HepG2 (cell line): ENCODE measurements around the gene CLCNKA. TPM values are rescaled to one million over a fixed set of nuclear protein-coding genes. Genes with fewer than 3 reads are reported as not detected.

Experiments used
- ATAC-seq: fragments of 200-7000 bp; cut with Tn5 transposase; 3 replicates; pipeline ENCODE4 v1.9.1; 2020; ENCODE audit warnings: mild to moderate bottlenecking, moderate library complexity
- BruUV-seq: library from RNA; stranded (reverse); fragments of 400-500 nt; replicated peaks from 2 replicates; lab custom pipeline; 2021; lab: Mats Ljungman, UMichigan
- CTCF ChIA-PET: fragments of 300-600 bp; formaldehyde crosslinking; extraction: SDS; loops from one replicate; lab custom pipeline; 2021; ENCODE audit warnings: low total read pairs, inconsistent platforms, low intra/inter-chr PET ratio; lab: Yijun Ruan, JAX
- POLR2A ChIA-PET: fragments of 350-600 bp; sonication (Branson Sonifier 250); formaldehyde crosslinking; loops from one replicate; lab custom pipeline; 2020; ENCODE audit warnings: antibody characterized with exemption, inconsistent platforms; lab: Yijun Ruan, JAX
- DNase-seq: peaks from one replicate; pipeline ENCODE4 v3.0.0-alpha.2; 2015; ENCODE audit warnings: low spot score
- FAIRE-seq: peaks from 3 replicates; lab custom pipeline; 2011; peaks lifted over from hg19 to GRCh38; lab: Jason Lieb, UNC
- H2AFZ ChIP-seq: one replicate; pipeline ENCODE4 v1.6.1; 2011; ENCODE audit warnings: low read length, inconsistent platforms
- H3K27ac ChIP-seq: fragments of 300-600 bp; 3 replicates; pipeline ENCODE4 v1.8.0; 2011; ENCODE audit warnings: mixed run types, mild to moderate bottlenecking, mixed read lengths, low read length, inconsistent platforms; ENCODE audit not compliant: insufficient read depth; ENCODE audit errors: extremely low read length
- H3K27me3 ChIP-seq, 2 experiments: fragments of 200-600 bp in 1 of 2; 2 replicates in 1 of 2; 3 replicates in 1 of 2; pipeline versions ENCODE4 v1.6.0 to v1.8.0; 2011; ENCODE audit warnings: low read length in 2 of 2, mild to moderate bottlenecking in 2 of 2, moderate library complexity in 2 of 2, inconsistent platforms in 1 of 2; ENCODE audit not compliant: insufficient read depth in 2 of 2, control insufficient read depth in 1 of 2
- H3K36me3 ChIP-seq, 2 experiments: fragments of 200-600 bp in 1 of 2; replicated peaks in 1 of 2; 2 replicates in 1 of 2; 3 replicates in 1 of 2; pipeline versions ENCODE4 v1.5.1 to v1.8.0; 2011; ENCODE audit warnings: low read length in 2 of 2, inconsistent platforms in 1 of 2; ENCODE audit not compliant: insufficient read depth in 2 of 2, control insufficient read depth in 1 of 2
- H3K4me1 ChIP-seq: 2 replicates; pipeline ENCODE4 v1.5.1; 2012; ENCODE audit warnings: low read length, inconsistent platforms; ENCODE audit not compliant: insufficient read depth
- H3K4me2 ChIP-seq: 2 replicates; pipeline ENCODE4 v1.6.0; 2011; ENCODE audit warnings: low read depth, low read length, inconsistent platforms
- H3K4me3 ChIP-seq, 3 experiments: fragments of 200-600 bp in 1 of 3; sonication (generic), shearing (Covaris generic) in 1 of 3; replicated peaks in 1 of 3; 2 replicates each; pipeline ENCODE4 v1.5.1; 2011 to 2016; ENCODE audit warnings: low read length in 3 of 3, inconsistent platforms in 2 of 3, low read depth in 2 of 3, mild to moderate bottlenecking in 2 of 3, control low read depth in 1 of 3, mixed read lengths in 1 of 3; ENCODE audit not compliant: insufficient read depth in 1 of 3
- H3K79me2 ChIP-seq: one replicate; pipeline ENCODE4 v1.6.1; 2011; ENCODE audit warnings: low read length, inconsistent platforms; ENCODE audit not compliant: insufficient read depth
- H3K9ac ChIP-seq: 2 replicates; pipeline ENCODE4 v1.6.0; 2011; ENCODE audit warnings: mild to moderate bottlenecking, low read depth, low read length, inconsistent platforms; ENCODE audit not compliant: insufficient read depth
- H3K9me3 ChIP-seq: 2 replicates; pipeline ENCODE4 v1.5.1; 2012; ENCODE audit warnings: mild to moderate bottlenecking, low read length
- H4K20me1 ChIP-seq: 2 replicates; pipeline ENCODE4 v1.6.0; 2011; ENCODE audit warnings: inconsistent platforms, mild to moderate bottlenecking, low read length, moderate library complexity; ENCODE audit not compliant: insufficient read depth
- CBX1 ChIP-seq: IDR thresholded peaks from one replicate; pipeline ENCODE4 v1.6.1; 2016; ENCODE audit warnings: antibody characterized with exemption, low read depth
- DPF2 ChIP-seq: sonication (generic); formaldehyde crosslinking; IDR thresholded peaks from 2 replicates; pipeline ENCODE4 v1.4.0; 2020; ENCODE audit warnings: mild to moderate bottlenecking, low read depth, missing genetic modification reagents, borderline replicate concordance
- PAX8 ChIP-seq: sonication (generic); formaldehyde crosslinking; IDR thresholded peaks from 2 replicates; pipeline ENCODE4 v1.8.0; 2022; ENCODE audit warnings: mild to moderate bottlenecking, missing genetic modification reagents, borderline replicate concordance
- RARG ChIP-seq: sonication (generic); formaldehyde crosslinking; IDR thresholded peaks from 2 replicates; pipeline ENCODE4 v1.4.0; 2020; ENCODE audit warnings: low read depth, mild to moderate bottlenecking, missing genetic modification reagents
- SALL1 ChIP-seq: sonication (generic); formaldehyde crosslinking; IDR thresholded peaks from 2 replicates; pipeline ENCODE4 v1.8.0; 2022; ENCODE audit warnings: mild to moderate bottlenecking, missing genetic modification reagents
- SOX6 ChIP-seq, 2 experiments: fragments of 450-650 bp in 1 of 2; sonication (generic) in 1 of 2; formaldehyde crosslinking in 1 of 2; IDR thresholded peaks; 2 replicates each; pipeline versions ENCODE4 v1.4.0 to v1.6.1; 2017 to 2020; ENCODE audit warnings: antibody characterized with exemption in 1 of 2, mild to moderate bottlenecking in 1 of 2, missing genetic modification reagents in 1 of 2
- SP2 ChIP-seq: sonication (generic); formaldehyde crosslinking; IDR thresholded peaks from 2 replicates; pipeline ENCODE4 v1.5.1; 2020; ENCODE audit warnings: mild to moderate bottlenecking, missing genetic modification reagents
- TOE1 ChIP-seq: sonication (generic); formaldehyde crosslinking; IDR thresholded peaks from 2 replicates; pipeline ENCODE4 v1.4.0; 2020; ENCODE audit warnings: mild to moderate bottlenecking, missing genetic modification reagents
- YY1 ChIP-seq: IDR thresholded peaks from 2 replicates; pipeline ENCODE4 v1.6.1; 2011; ENCODE audit warnings: low read length, low read depth, moderate library complexity, mild to moderate bottlenecking; ENCODE audit not compliant: insufficient read depth, insufficient replicate concordance
- WGBS: methylation state at CpG from one replicate; pipeline ENCODE4 v1.1.6; 2017; ENCODE audit warnings: low lambda C conversion rate; 5-methylcytosine and 5-hydroxymethylcytosine counted together
- in situ Hi-C: cut with HindIII; loops from 2 replicates; pipeline ENCODE4 v1.10.0; 2017; ENCODE audit warnings: low pct_unique_long_range_greater_than_20kb; ENCODE audit not compliant: extremely low pct_ligation_motif_present
- intact Hi-C: fragments of 100-400 bp; cut with micrococcal nuclease; formaldehyde crosslinking; loops from one replicate; pipeline ENCODE4 v1.10.0; 2022; ENCODE audit not compliant: unreplicated experiment
- polyA plus RNA-seq, 8 experiments: library from polyadenylated mRNA; depleted of rRNA in 3 of 8; stranded (reverse) in 7 of 8; unstranded in 1 of 8; fragments of >200 nt; fragmentation: Illumina TruSeq in 4 of 8; extraction: Trizol in 4 of 8; gene quantifications; 2 replicates each; pipeline versions ENCODE4 v1.2.1 to v1.2.3, GENCODE V29; 2011 to 2016; ENCODE audit warnings: low read depth in 4 of 8, missing spikeins in 1 of 8, mixed read lengths in 1 of 8; ENCODE audit not compliant: insufficient read depth in 1 of 8
- total RNA-seq, 5 experiments: library from RNA; depleted of rRNA; stranded (reverse); fragments of >200 nt; fragmentation: Illumina TruSeq; extraction: Trizol; gene quantifications; 2 replicates each; pipeline ENCODE4 v1.2.3, GENCODE V29; 2016; ENCODE audit warnings: low read depth in 1 of 5
- TF ChIP-seq, protein P1 (sequence below): sonication (generic); formaldehyde crosslinking; IDR thresholded peaks from 2 replicates; pipeline ENCODE4 v1.5.0; 2020; ENCODE audit warnings: mild to moderate bottlenecking, missing genetic modification reagents
- TF ChIP-seq, protein P2 (sequence below): sonication (generic); formaldehyde crosslinking; IDR thresholded peaks from 2 replicates; pipeline ENCODE4 v1.9.0; 2021; ENCODE audit warnings: missing genetic modification reagents, borderline replicate concordance
- TF ChIP-seq, protein P3 (sequence below): IDR thresholded peaks from 2 replicates; pipeline ENCODE4 v1.6.1; 2016; ENCODE audit warnings: low read depth
- TF ChIP-seq, protein P4 (sequence below): sonication (generic); formaldehyde crosslinking; IDR thresholded peaks from 2 replicates; pipeline ENCODE4 v1.8.1; 2023; ENCODE audit warnings: mild to moderate bottlenecking, missing genetic modification reagents

CLCNKA gene
- total and polyA plus RNA-seq, 2 of the 13 experiments (the other 11 are each of a cell fraction or from before 2014, with no cell fraction given), result 0.03 TPM; not detected in 1

DNA sequence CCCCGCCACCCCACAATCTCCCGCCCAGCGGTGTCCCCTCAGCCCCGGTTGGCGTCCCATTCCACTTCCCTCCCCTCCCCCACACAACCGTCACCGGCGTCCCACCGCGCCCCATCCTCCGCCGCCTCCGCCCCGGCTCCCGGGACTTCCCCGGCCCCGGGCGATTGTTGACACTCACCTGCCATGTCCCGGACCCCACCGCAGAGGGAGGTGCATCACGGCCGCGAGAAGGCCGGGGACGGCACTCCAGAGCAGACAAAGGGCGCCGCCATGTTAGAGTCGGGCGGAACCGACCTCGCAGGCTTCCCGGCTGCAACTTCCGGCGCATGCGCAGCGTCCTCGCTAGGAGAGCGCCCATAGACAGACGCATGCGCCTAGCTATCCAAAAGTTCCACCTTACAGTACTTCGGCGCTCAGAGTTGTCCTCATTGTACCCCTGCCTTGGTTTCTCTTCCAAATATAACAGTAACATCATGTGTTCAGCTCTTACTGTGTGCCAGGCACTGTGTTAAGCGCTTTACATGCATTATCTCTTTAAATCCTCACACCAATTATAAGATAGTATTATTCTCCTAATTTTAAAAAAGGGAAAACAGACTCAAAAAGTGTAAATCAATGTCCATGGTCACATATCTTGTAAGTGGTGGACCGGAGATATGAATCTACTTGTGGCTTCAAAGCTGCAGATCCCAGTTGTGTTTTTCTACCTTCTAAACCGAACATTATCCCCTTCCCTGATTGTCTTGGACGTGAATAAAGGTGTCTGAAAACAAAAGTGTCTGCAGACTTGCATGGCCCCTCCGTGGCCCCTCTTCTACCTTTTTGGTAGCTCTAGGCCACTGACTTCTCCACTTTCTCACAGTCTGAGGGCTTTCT is 45.8 kb upstream of the CLCNKA start, which contains the start of gene ZBTB17:
Gene ZBTB17, minus strand, starts transcription at position 297 of the 876 bp plus-strand sequence. CDS start 27,606 bp downstream, outside the sequence.
- no peak for FAIRE-seq
- Histone ChIP-seq H4K20me1 (no peaks in the 10 kb centered on the region), H3K9ac (peak within 1 kb of the TSS; percentile 72), H3K4me3 (peak within 1 kb of the TSS; percentile 87 to 97 (median 94)), H3K36me3 (peaks cover 2 to 12% of the 10 kb centered on the region in 2 experiments; a peak in 4 of 5 replicates), H3K27ac (peak within 1 kb of the TSS; percentile 71), H3K4me1 (peaks cover 38% of the 10 kb centered on the region), H3K27me3 (no peaks in the 10 kb centered on the region), H3K4me2 (peak within 1 kb of the TSS; percentile 92), H3K9me3 (no peaks in the 10 kb centered on the region), H2AFZ (peak within 1 kb of the TSS; percentile 79), H3K79me2 (peaks cover 16% of the 10 kb centered on the region)
- peak; percentile 85 for DNase-seq
- POLR2A ChIA-PET, result interaction anchor here (1.0 to 2.1 kb wide), 9 partner anchors 10 to 294 kb away, joined by 3 to 10 read pairs (median 3); partner anchors contain the start of genes SPEN and SRARP
- BruUV-seq, result no TSS peak
- peak; percentile 93 for ATAC-seq
- CTCF ChIA-PET, result no interaction called here
- WGBS, result 2% methylated on average over 21 of the region's 47 CpGs
- intact Hi-C loops (no loop called here), in situ Hi-C loops (no loop called here)
- TF ChIP-seq, protein P1, sequence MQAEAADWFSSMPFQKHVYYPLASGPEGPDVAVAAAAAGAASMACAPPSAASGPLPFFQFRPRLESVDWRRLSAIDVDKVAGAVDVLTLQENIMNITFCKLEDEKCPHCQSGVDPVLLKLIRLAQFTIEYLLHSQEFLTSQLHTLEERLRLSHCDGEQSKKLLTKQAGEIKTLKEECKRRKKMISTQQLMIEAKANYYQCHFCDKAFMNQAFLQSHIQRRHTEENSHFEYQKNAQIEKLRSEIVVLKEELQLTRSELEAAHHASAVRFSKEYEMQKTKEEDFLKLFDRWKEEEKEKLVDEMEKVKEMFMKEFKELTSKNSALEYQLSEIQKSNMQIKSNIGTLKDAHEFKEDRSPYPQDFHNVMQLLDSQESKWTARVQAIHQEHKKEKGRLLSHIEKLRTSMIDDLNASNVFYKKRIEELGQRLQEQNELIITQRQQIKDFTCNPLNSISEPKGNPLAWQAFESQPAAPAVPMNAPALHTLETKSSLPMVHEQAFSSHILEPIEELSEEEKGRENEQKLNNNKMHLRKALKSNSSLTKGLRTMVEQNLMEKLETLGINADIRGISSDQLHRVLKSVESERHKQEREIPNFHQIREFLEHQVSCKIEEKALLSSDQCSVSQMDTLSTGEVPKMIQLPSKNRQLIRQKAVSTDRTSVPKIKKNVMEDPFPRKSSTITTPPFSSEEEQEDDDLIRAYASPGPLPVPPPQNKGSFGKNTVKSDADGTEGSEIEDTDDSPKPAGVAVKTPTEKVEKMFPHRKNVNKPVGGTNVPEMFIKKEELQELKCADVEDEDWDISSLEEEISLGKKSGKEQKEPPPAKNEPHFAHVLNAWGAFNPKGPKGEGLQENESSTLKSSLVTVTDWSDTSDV, result 0 out of 2 replicates have a peak, but pooled peaks have one; percentile 2
- no peak for TF ChIP-seq CBX1
- TF ChIP-seq SOX6 (IDR thresholded peaks at IDR 0.05), result no peak
- peak; percentile 52; the same call in 1 of the 2 replicates for TF ChIP-seq SOX6 (CRISPR knock-in tag; IDR thresholded peaks at IDR 0.05)
- TF ChIP-seq SALL1 (CRISPR knock-in tag), result peak; percentile 81
- TF ChIP-seq RARG (CRISPR knock-in tag), result no peak
- 0 out of 2 replicates have a peak, but pooled peaks have one; percentile 66 for TF ChIP-seq PAX8 (CRISPR knock-in tag)
- no peak for TF ChIP-seq DPF2
- TF ChIP-seq, protein P2, sequence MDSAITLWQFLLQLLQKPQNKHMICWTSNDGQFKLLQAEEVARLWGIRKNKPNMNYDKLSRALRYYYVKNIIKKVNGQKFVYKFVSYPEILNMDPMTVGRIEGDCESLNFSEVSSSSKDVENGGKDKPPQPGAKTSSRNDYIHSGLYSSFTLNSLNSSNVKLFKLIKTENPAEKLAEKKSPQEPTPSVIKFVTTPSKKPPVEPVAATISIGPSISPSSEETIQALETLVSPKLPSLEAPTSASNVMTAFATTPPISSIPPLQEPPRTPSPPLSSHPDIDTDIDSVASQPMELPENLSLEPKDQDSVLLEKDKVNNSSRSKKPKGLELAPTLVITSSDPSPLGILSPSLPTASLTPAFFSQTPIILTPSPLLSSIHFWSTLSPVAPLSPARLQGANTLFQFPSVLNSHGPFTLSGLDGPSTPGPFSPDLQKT (CRISPR knock-in tag), result no peak
- peak; percentile 52; the same call in 1 of the 2 replicates for TF ChIP-seq SP2 (CRISPR knock-in tag)
- TF ChIP-seq, protein P3, sequence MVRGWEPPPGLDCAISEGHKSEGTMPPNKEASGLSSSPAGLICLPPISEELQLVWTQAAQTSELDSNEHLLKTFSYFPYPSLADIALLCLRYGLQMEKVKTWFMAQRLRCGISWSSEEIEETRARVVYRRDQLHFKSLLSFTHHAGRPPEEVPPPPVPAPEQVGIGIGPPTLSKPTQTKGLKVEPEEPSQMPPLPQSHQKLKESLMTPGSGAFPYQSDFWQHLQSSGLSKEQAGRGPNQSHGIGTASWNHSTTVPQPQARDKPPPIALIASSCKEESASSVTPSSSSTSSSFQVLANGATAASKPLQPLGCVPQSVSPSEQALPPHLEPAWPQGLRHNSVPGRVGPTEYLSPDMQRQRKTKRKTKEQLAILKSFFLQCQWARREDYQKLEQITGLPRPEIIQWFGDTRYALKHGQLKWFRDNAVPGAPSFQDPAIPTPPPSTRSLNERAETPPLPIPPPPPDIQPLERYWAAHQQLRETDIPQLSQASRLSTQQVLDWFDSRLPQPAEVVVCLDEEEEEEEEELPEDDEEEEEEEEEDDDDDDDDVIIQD (CRISPR knock-in tag), result no peak
- TF ChIP-seq, protein P4, sequence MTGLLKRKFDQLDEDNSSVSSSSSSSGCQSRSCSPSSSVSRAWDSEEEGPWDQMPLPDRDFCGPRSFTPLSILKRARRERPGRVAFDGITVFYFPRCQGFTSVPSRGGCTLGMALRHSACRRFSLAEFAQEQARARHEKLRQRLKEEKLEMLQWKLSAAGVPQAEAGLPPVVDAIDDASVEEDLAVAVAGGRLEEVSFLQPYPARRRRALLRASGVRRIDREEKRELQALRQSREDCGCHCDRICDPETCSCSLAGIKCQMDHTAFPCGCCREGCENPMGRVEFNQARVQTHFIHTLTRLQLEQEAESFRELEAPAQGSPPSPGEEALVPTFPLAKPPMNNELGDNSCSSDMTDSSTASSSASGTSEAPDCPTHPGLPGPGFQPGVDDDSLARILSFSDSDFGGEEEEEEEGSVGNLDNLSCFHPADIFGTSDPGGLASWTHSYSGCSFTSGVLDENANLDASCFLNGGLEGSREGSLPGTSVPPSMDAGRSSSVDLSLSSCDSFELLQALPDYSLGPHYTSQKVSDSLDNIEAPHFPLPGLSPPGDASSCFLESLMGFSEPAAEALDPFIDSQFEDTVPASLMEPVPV (CRISPR knock-in tag), result 0 out of 2 replicates have a peak, but pooled peaks have one; percentile 21
- TF ChIP-seq TOE1 (CRISPR knock-in tag), result no peak
- TF ChIP-seq YY1, result peak; percentile 99
